K562 (cell line): ENCODE results near the gene PCK2. TPM values are rescaled to one million over a fixed set of nuclear protein-coding genes. Genes with fewer than 3 reads are reported as not detected.

Source experiments
- ATF1 ChIP-seq, 2 experiments: fragments of 450-650 bp in 1 of 2; IDR thresholded peaks; 2 replicates each; pipeline ENCODE4 v1.6.1; 2016; ENCODE audit warnings: missing compliant biosample characterization in 1 of 2, missing genetic modification characterization in 1 of 2
- CCNT2 ChIP-seq: IDR thresholded peaks from 2 replicates; pipeline ENCODE4 v1.6.1; 2011; ENCODE audit warnings: borderline replicate concordance, low read depth, mild to moderate bottlenecking, moderate library complexity, mixed read lengths, low read length; ENCODE audit not compliant: insufficient read length; ENCODE audit errors: extremely low read depth
- CHD2 ChIP-seq: IDR thresholded peaks from 2 replicates; pipeline ENCODE4 v1.6.1; 2011; ENCODE audit warnings: low read depth, low read length
- FUS ChIP-seq: fragments of 200-400 bp; formaldehyde crosslinking; optimal IDR thresholded peaks from 2 replicates; pipeline ENCODE3; 2017; ENCODE audit warnings: low read depth, low read length
- GABPB2 ChIP-seq: fragments of 250-450 bp; sonication (Bioruptor Pico); conservative IDR thresholded peaks from 2 replicates; pipeline ENCODE4 v1.5.1; 2021; ENCODE audit warnings: mild to moderate bottlenecking
- ILK ChIP-seq: fragments of 450-650 bp; IDR thresholded peaks from 2 replicates; pipeline ENCODE4 v1.6.1; 2016; ENCODE audit warnings: missing genetic modification characterization, low read depth, mild to moderate bottlenecking, missing compliant biosample characterization, moderate library complexity, borderline replicate concordance
- NRF1 ChIP-seq, 2 experiments: fragments of 450-650 bp; IDR thresholded peaks in 1 of 2; conservative IDR thresholded peaks in 1 of 2; 2 replicates each; pipeline ENCODE4 v1.6.1; 2014; ENCODE audit warnings: mild to moderate bottlenecking in 2 of 2
- POLR2B ChIP-seq: fragments of 450-650 bp; IDR thresholded peaks from 2 replicates; pipeline ENCODE4 v1.6.1; 2018; ENCODE audit warnings: low read depth; ENCODE audit not compliant: partially characterized antibody
- SMAD1 ChIP-seq: fragments of 150-350 bp; IDR thresholded peaks from 2 replicates; pipeline ENCODE4 v1.6.1; 2014; ENCODE audit warnings: low read length, low read depth; ENCODE audit not compliant: partially characterized antibody
- SMARCC2 ChIP-seq: fragments of 450-650 bp; IDR thresholded peaks from 2 replicates; pipeline ENCODE4 v1.6.1; 2017; ENCODE audit warnings: antibody characterized with exemption, moderate library complexity, mild to moderate bottlenecking, low read depth
- TOE1 ChIP-seq, 2 experiments: fragments of 450-650 bp in 1 of 2; sonication (generic) in 1 of 2; formaldehyde crosslinking in 1 of 2; IDR thresholded peaks; 2 replicates each; pipeline versions ENCODE4 v1.7.1 to v1.8.0; 2016 to 2022; ENCODE audit warnings: borderline replicate concordance in 2 of 2, mild to moderate bottlenecking in 2 of 2, antibody characterized with exemption in 1 of 2, inconsistent platforms in 1 of 2, low read depth in 1 of 2, missing genetic modification reagents in 1 of 2, moderate library complexity in 1 of 2
- TRIM28 ChIP-seq: fragments of 450-650 bp; IDR thresholded peaks from 2 replicates; pipeline ENCODE4 v1.6.1; 2017
- U2AF1 ChIP-seq: fragments of 200-400 bp; formaldehyde crosslinking; optimal IDR thresholded peaks from 2 replicates; pipeline ENCODE3; 2017; ENCODE audit warnings: mild to moderate bottlenecking, low read depth, low read length, moderate library complexity
- WHSC1 ChIP-seq: IDR thresholded peaks from one replicate; pipeline ENCODE4 v1.6.1; 2012; ENCODE audit warnings: low read length, control low read depth, inconsistent platforms
- ZNF282 ChIP-seq: sonication (generic); formaldehyde crosslinking; IDR thresholded peaks from 2 replicates; pipeline ENCODE4 v1.8.1; 2023; ENCODE audit warnings: missing genetic modification reagents
- polyA plus RNA-seq, 8 experiments: library from polyadenylated mRNA; depleted of rRNA in 4 of 8; stranded (reverse) in 5 of 8; unstranded in 3 of 8; fragments of >200 nt; fragmentation: Nextera tagmentation in 2 of 8; fragmentation: Illumina TruSeq in 1 of 8; extraction: Ambion mirVana in 2 of 8; extraction: Trizol in 1 of 8; gene quantifications; 2 replicates each; pipeline versions ENCODE4 v1.2.1 to v1.2.3, GENCODE V29; 2011 to 2014; ENCODE audit warnings: inconsistent platforms in 1 of 8, missing spikeins in 1 of 8
- total RNA-seq, 7 experiments: library from RNA; depleted of rRNA in 6 of 7; stranded (reverse); fragments of >200 nt in 6 of 7; fragmentation: Illumina TruSeq in 2 of 7; extraction: Trizol in 2 of 7; gene quantifications; 2 replicates each; pipeline versions ENCODE4 v1.2.1 to v1.2.3, GENCODE V29; 2011 to 2021; ENCODE audit warnings: low replicate concordance in 1 of 7
- TF ChIP-seq, protein P1 (sequence below): fragments of 450-650 bp; formaldehyde crosslinking; IDR thresholded peaks from 2 replicates; pipeline ENCODE4 v1.4.0; 2020; ENCODE audit warnings: mild to moderate bottlenecking, moderate library complexity
- TF ChIP-seq, protein P2 (sequence below): fragments of 450-650 bp; IDR thresholded peaks from 2 replicates; pipeline ENCODE4 v1.6.1; 2016; ENCODE audit warnings: low read depth, mild to moderate bottlenecking, moderate library complexity
- TF ChIP-seq, protein P3 (sequence below): fragments of 200-800 bp; sonication (Bioruptor generic); IDR thresholded peaks from 2 replicates; pipeline ENCODE4 v1.6.1; 2016; ENCODE audit warnings: missing genetic modification characterization, missing compliant biosample characterization

The PCK2 gene
- total and polyA plus RNA-seq, 9 of the 15 experiments (the other 6 are each of a cell fraction or from before 2014, with no cell fraction given) = 3.3 to 60.9 (median 30.4) TPM

DNA sequence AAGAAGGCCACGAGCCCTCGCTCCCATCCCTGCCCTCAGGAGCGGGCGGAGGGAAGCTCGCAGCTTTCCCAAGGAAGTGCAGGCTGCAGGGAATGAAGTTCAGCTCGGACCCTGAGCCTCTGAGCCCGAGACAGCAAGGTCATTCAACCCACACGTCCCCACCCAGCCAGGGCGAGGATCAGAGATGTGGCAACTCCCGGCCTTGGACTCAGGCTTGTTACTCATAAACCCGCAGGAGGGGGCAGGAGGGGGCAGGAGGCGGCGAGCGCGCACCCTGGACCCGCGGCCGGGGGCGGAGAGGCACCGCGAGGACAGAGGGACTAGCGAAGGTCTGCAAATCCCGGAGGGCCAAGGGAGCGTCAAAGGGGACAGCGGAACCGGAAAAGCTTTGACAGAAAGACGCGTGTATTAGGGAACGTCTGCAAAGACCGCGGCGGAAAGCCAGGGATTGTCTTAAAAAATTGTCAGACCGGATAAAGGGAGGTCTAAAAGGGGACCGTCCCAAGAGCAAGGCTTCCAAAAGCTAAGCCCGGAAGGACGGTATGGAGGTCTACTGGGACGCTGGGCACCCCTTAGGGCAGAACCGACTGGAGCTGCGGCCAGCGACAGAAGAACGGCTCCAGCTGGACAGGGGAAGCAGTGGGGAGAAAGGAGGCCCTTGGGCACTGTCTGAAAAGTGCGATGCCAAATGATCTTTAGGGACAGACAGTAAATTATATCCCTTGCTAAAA is 19.9 kb downstream of the PCK2 start (continued):
- TF ChIP-seq ILK = no peak
- TF ChIP-seq, protein P1, sequence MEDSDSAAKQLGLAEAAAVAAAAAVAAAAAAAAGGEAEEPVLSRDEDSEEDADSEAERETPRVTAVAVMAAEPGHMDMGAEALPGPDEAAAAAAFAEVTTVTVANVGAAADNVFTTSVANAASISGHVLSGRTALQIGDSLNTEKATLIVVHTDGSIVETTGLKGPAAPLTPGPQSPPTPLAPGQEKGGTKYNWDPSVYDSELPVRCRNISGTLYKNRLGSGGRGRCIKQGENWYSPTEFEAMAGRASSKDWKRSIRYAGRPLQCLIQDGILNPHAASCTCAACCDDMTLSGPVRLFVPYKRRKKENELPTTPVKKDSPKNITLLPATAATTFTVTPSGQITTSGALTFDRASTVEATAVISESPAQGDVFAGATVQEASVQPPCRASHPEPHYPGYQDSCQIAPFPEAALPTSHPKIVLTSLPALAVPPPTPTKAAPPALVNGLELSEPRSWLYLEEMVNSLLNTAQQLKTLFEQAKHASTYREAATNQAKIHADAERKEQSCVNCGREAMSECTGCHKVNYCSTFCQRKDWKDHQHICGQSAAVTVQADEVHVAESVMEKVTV (CRISPR knock-in tag) = 0 out of 2 replicates have a peak, but pooled peaks have one; percentile 37
- TF ChIP-seq GABPB2 (CRISPR knock-in tag) = no peak
- TF ChIP-seq, protein P2, sequence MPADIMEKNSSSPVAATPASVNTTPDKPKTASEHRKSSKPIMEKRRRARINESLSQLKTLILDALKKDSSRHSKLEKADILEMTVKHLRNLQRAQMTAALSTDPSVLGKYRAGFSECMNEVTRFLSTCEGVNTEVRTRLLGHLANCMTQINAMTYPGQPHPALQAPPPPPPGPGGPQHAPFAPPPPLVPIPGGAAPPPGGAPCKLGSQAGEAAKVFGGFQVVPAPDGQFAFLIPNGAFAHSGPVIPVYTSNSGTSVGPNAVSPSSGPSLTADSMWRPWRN = no peak
- TF ChIP-seq NRF1 (conservative IDR thresholded peaks at IDR 0.05 in 1 of 2, IDR thresholded peaks at IDR 0.05 in 1 of 2) = no peak
- peak; percentile 38; the same call in 1 of the 2 replicates for TF ChIP-seq CHD2
- no peak for TF ChIP-seq WHSC1
- no peak for TF ChIP-seq TOE1 (IDR thresholded peaks at IDR 0.05; ENCODE audit: borderline replicate concordance)
- TF ChIP-seq TOE1 (CRISPR knock-in tag; IDR thresholded peaks at IDR 0.05; ENCODE audit: borderline replicate concordance, low read depth) = no peak
- TF ChIP-seq ZNF282 (CRISPR knock-in tag) = no peak
- TF ChIP-seq FUS = no peak
- peak; percentile 48 for TF ChIP-seq CCNT2
- TF ChIP-seq SMARCC2 = no peak
- TF ChIP-seq U2AF1 = no peak
- no peak; the same call in none of the 2 replicates for TF ChIP-seq TRIM28
- peak; percentile 29 for TF ChIP-seq SMAD1
- TF ChIP-seq, protein P3, sequence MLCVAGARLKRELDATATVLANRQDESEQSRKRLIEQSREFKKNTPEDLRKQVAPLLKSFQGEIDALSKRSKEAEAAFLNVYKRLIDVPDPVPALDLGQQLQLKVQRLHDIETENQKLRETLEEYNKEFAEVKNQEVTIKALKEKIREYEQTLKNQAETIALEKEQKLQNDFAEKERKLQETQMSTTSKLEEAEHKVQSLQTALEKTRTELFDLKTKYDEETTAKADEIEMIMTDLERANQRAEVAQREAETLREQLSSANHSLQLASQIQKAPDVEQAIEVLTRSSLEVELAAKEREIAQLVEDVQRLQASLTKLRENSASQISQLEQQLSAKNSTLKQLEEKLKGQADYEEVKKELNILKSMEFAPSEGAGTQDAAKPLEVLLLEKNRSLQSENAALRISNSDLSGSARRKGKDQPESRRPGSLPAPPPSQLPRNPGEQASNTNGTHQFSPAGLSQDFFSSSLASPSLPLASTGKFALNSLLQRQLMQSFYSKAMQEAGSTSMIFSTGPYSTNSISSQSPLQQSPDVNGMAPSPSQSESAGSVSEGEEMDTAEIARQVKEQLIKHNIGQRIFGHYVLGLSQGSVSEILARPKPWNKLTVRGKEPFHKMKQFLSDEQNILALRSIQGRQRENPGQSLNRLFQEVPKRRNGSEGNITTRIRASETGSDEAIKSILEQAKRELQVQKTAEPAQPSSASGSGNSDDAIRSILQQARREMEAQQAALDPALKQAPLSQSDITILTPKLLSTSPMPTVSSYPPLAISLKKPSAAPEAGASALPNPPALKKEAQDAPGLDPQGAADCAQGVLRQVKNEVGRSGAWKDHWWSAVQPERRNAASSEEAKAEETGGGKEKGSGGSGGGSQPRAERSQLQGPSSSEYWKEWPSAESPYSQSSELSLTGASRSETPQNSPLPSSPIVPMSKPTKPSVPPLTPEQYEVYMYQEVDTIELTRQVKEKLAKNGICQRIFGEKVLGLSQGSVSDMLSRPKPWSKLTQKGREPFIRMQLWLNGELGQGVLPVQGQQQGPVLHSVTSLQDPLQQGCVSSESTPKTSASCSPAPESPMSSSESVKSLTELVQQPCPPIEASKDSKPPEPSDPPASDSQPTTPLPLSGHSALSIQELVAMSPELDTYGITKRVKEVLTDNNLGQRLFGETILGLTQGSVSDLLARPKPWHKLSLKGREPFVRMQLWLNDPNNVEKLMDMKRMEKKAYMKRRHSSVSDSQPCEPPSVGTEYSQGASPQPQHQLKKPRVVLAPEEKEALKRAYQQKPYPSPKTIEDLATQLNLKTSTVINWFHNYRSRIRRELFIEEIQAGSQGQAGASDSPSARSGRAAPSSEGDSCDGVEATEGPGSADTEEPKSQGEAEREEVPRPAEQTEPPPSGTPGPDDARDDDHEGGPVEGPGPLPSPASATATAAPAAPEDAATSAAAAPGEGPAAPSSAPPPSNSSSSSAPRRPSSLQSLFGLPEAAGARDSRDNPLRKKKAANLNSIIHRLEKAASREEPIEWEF (CRISPR knock-in tag) = no peak
- TF ChIP-seq POLR2B = peak; percentile 65
- no peak for TF ChIP-seq ATF1 (CRISPR knock-in tag; IDR thresholded peaks at IDR 0.05)
- no peak for TF ChIP-seq ATF1 (tag; IDR thresholded peaks at IDR 0.05)
